Measurements from ENCODE around the gene TCL1B. TPM values are rescaled to one million over a fixed set of nuclear protein-coding genes. Genes with fewer than 3 reads are reported as not detected.

The TCL1B gene
- total and polyA plus RNA-seq, 5 donors from 2014 or later, result not detected

DNA sequence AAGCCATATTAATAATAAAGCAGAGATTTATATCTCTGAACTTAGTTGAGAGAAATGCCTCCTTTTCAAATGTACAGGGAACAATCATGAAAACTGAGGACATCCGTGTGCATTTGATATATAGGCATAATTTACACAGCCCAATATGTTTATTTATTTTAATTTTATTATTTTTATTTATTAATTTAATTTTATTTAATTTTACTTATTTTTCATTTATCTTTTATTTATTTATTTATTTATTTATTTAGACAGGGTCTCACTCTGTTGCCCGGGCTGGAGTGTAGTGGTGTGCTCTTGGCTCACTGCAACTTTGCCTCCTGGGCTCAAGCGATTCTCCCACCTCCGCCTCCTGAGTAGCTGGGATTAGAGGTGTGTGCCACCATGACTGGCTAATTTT is 19.3 kb downstream of the TCL1B start:
- H3K27ac ChIP-seq (ENCODE audit: insufficient read depth, low read length, poor library complexity, severe bottlenecking), result no peak overlapping the region
- H3K4me3 ChIP-seq (ENCODE audit: low read depth, low read length), result no peak overlapping the region
- H3K27me3 Mint-ChIP-seq, result peaks cover 30% of the 10 kb centered on the region
- ATAC-seq (ENCODE audit: low read depth in 2 of 2) (no peak), DNase-seq (no peak)
- no peaks in the 10 kb centered on the region for H3K4me1 Mint-ChIP-seq
- no peaks in the 10 kb centered on the region for H3K9me3 ChIP-seq (ENCODE audit: control insufficient read depth in 2 of 2, low read length in 2 of 2)
- H3K27ac Mint-ChIP-seq, result no peak overlapping the region
- H3K36me3 ChIP-seq (ENCODE audit: control insufficient read depth, insufficient read depth, low read length), result no peaks in the 10 kb centered on the region
- peaks cover 0 to 2% (median 0%) of the 10 kb centered on the region in 7 donors for H3K9me3 Mint-ChIP-seq
- H3K27me3 ChIP-seq (ENCODE audit: control insufficient read depth, insufficient read depth, low read length), result peaks cover 2% of the 10 kb centered on the region
- no peaks in the 10 kb centered on the region for H3K4me1 ChIP-seq (ENCODE audit: control insufficient read depth, insufficient read depth, low read length, poor library complexity, severe bottlenecking)
- H3K36me3 Mint-ChIP-seq, result no peaks in the 10 kb centered on the region
- H3K4me3 Mint-ChIP-seq, result no peak overlapping the region

DNA sequence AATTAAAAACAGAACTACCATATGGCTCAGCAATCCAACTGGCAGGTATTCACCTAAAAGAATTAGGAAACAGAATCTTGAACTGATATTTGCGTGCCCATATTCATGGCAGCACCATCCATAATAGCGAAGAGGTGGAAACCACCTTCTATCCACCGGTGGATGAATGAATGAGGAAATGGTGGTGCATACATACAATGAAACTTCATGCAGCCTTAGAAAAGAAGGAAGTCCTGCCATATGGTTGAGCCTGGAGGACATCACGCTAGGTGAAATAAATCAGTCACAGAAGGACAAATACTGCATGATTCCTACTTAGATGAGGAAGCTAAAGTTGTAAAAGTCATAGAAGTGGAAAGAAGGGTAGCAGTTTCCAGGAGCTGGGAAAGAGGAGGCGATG is 21.1 kb downstream of the TCL1B start:
- H3K4me3 ChIP-seq (ENCODE audit: low read depth, low read length), result no peak overlapping the region
- Mint-ChIP-seq H3K9me3 (peaks cover 0 to under 1% (median 0%) of the 10 kb centered on the region in 7 donors), H3K27me3 (peaks cover 27% of the 10 kb centered on the region), H3K27ac (no peak overlapping the region), H3K4me3 (no peak overlapping the region), H3K36me3 (no peaks in the 10 kb centered on the region), H3K4me1 (no peaks in the 10 kb centered on the region)
- DNase-seq (no peak), ATAC-seq (ENCODE audit: low read depth in 2 of 2) (no peak)
- no peaks in the 10 kb centered on the region for H3K36me3 ChIP-seq (ENCODE audit: control insufficient read depth, insufficient read depth, low read length)
- no peaks in the 10 kb centered on the region for H3K9me3 ChIP-seq (ENCODE audit: control insufficient read depth in 2 of 2, low read length in 2 of 2)
- peaks cover 2% of the 10 kb centered on the region for H3K27me3 ChIP-seq (ENCODE audit: control insufficient read depth, insufficient read depth, low read length)
- H3K4me1 ChIP-seq (ENCODE audit: control insufficient read depth, insufficient read depth, low read length, poor library complexity, severe bottlenecking), result no peaks in the 10 kb centered on the region
- H3K27ac ChIP-seq (ENCODE audit: insufficient read depth, low read length, poor library complexity, severe bottlenecking), result no peak overlapping the region

DNA sequence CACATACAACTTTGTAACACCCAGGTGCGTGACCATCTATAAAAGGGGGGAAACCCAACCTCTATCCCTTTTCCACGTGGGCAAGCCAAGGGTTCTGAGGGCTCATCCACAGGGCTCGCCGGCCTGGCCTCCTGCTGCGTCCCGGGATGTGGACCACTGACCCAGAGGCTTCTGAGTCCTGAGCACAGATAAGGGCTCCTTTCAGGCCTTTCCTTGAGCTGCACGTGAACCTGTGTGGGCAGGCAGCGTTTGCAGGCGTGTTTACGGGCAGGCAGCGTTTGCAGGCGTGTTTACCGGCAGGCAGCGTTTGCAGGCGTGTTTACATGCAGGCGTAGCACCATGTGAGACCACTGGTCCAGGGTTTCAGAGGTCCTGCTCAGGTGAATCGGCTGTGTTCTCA is 23.9 kb downstream of the TCL1B start:
- Histone ChIP-seq H3K4me1 (ENCODE audit: control insufficient read depth, insufficient read depth, low read length, poor library complexity, severe bottlenecking) (no peaks in the 10 kb centered on the region), H3K9me3 (ENCODE audit: control insufficient read depth in 2 of 2, low read length in 2 of 2) (no peaks in the 10 kb centered on the region), H3K27ac (ENCODE audit: insufficient read depth, low read length, poor library complexity, severe bottlenecking) (no peak overlapping the region), H3K27me3 (ENCODE audit: control insufficient read depth, insufficient read depth, low read length) (peaks cover under 1% of the 10 kb centered on the region), H3K36me3 (ENCODE audit: control insufficient read depth, insufficient read depth, low read length) (no peaks in the 10 kb centered on the region), H3K4me3 (ENCODE audit: low read depth, low read length) (no peak overlapping the region)
- Mint-ChIP-seq H3K4me3 (no peak overlapping the region), H3K4me1 (no peaks in the 10 kb centered on the region), H3K9me3 (no peaks in the 10 kb centered on the region), H3K27me3 (peaks cover 18% of the 10 kb centered on the region), H3K36me3 (no peaks in the 10 kb centered on the region), H3K27ac (no peak overlapping the region)
- no peak for DNase-seq
- ATAC-seq (ENCODE audit: low read depth in 2 of 2), result no peak

DNA sequence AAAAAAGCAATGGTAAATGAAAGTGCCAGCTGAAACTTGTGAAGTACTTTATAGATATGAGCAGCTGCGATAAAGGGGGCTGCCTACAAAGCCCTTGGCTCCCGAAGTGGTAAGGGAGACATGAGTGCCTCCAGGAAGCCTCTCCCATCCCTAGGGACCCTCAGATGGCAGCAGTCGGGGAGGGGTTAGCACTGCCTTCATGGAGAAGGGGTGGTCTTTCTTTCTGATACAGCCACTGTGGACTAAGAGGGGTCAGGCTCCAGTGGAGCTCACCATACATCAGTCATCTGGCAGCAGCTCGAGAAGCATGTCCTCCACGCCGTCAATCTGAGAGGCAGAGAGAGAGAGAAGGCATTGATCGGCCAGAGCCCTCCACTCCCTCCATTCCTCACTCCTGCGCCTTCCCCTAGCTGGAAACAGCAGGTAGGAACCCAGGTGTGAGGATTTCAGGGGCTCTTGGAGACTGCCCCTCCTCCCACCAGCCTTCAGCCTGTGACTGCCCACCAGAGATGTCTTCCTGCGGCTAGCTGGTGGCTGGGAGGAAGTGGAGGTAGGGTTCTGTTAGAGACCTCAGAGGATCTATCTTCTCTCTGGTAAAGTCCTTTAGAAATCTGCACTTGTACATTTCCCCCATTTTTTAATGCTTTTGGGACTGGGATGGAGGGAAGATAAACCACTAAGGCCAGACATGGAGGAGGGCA is 25.4 kb downstream of the TCL1B start:
- DNase-seq, result no peak
- no peak overlapping the region for H3K27ac ChIP-seq (ENCODE audit: insufficient read depth, low read length, poor library complexity, severe bottlenecking)
- Mint-ChIP-seq H3K9me3 (no peaks in the 10 kb centered on the region), H3K4me1 (no peaks in the 10 kb centered on the region), H3K4me3 (no peak overlapping the region), H3K36me3 (no peaks in the 10 kb centered on the region), H3K27ac (no peak overlapping the region), H3K27me3 (peaks cover 19% of the 10 kb centered on the region)
- H3K27me3 ChIP-seq (ENCODE audit: control insufficient read depth, insufficient read depth, low read length), result no peaks in the 10 kb centered on the region
- H3K4me3 ChIP-seq (ENCODE audit: low read depth, low read length), result no peak overlapping the region
- no peaks in the 10 kb centered on the region for H3K4me1 ChIP-seq (ENCODE audit: control insufficient read depth, insufficient read depth, low read length, poor library complexity, severe bottlenecking)
- no peak for ATAC-seq (ENCODE audit: low read depth in 2 of 2)
- H3K9me3 ChIP-seq (ENCODE audit: control insufficient read depth in 2 of 2, low read length in 2 of 2), result no peaks in the 10 kb centered on the region
- H3K36me3 ChIP-seq (ENCODE audit: control insufficient read depth, insufficient read depth, low read length), result no peaks in the 10 kb centered on the region

DNA sequence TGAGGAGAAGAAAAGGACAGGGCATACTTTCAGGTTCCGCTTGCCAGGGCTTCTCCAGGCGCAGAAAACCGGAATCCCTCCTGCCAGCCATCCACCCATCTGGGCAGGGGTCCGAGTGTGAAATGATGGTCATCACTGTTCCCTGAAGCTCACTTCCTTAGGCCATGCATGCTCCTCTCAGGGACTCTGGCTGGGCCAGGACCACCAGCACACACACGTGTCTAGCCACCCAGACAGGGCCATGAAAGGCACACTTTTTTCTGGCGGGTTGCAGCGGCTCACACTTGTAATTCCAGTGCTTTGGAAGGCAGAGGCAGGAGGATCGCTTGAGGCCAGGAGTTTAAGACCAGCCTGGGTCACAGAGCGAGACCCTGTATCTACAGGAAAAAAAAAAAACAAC is 26.2 kb downstream of the TCL1B start:
- Mint-ChIP-seq H3K9me3 (peaks cover 0 to 2% (median 0%) of the 10 kb centered on the region in 7 donors), H3K36me3 (no peaks in the 10 kb centered on the region), H3K27ac (no peak overlapping the region), H3K4me3 (no peak overlapping the region), H3K27me3 (peaks cover 19% of the 10 kb centered on the region), H3K4me1 (no peaks in the 10 kb centered on the region)
- Histone ChIP-seq H3K4me3 (ENCODE audit: low read depth, low read length) (no peak overlapping the region), H3K9me3 (ENCODE audit: control insufficient read depth in 2 of 2, low read length in 2 of 2) (no peaks in the 10 kb centered on the region), H3K27ac (ENCODE audit: insufficient read depth, low read length, poor library complexity, severe bottlenecking) (no peak overlapping the region), H3K36me3 (ENCODE audit: control insufficient read depth, insufficient read depth, low read length) (no peaks in the 10 kb centered on the region), H3K4me1 (ENCODE audit: control insufficient read depth, insufficient read depth, low read length, poor library complexity, severe bottlenecking) (no peaks in the 10 kb centered on the region), H3K27me3 (ENCODE audit: control insufficient read depth, insufficient read depth, low read length) (peaks cover 2% of the 10 kb centered on the region)
- no peak for DNase-seq
- no peak for ATAC-seq (ENCODE audit: low read depth in 2 of 2)

DNA sequence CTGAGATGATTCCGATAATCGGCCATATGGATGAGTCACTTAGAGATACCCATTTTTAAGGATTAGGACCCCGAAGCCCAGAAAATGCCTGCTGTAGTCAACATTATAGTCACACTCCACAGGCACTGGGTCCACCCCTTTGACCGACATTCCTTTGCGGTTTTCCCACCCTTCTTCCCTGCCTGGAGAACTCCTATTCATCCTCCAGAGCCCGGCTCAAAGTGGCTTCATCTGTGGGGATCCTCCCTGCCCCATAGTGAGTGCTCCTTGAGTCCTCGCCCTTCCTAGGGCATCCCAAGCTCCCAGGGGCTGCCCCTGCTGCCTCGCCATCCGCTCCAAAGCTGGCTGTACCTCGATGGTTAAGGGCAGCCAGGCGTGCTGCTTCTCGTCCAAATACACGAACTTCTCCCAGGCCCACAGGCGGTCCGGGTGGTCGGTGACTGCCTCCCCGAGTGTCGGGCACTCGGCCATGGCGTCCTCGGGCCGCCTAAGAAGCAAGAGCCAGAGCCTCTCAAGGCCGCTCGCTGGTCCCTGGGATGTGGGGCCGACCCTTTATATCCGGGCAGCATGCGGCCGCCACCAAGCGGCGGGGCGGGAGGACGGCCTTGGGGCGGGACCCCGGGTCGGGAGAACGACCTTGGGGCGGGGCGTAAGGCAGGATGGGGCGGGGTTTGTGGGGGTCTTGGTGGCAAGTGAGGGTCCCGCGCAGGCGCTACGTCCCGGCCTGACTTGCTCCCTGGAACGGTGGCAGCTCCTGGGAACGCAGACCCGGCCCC is 27.6 kb downstream of the TCL1B start, which contains the start of gene TCL1A:
TCL1A (minus strand) TSS at position 530 of the 776 bp plus-strand sequence; CDS start at position 471, 59 bp downstream.
- H3K9me3 ChIP-seq (ENCODE audit: control insufficient read depth in 2 of 2, low read length in 2 of 2), result no peaks in the 10 kb centered on the region
- no peaks in the 10 kb centered on the region for H3K36me3 Mint-ChIP-seq
- H3K27ac Mint-ChIP-seq, result peak within 1 kb of the TSS in 1 of 3 donors; percentile 26
- H3K27ac ChIP-seq (ENCODE audit: insufficient read depth, low read length, poor library complexity, severe bottlenecking), result no peak within 1 kb of the TSS
- DNase-seq (no peak), ATAC-seq (ENCODE audit: low read depth in 2 of 2) (no peak)
- H3K4me1 Mint-ChIP-seq, result no peaks in the 10 kb centered on the region
- no peaks in the 10 kb centered on the region for H3K36me3 ChIP-seq (ENCODE audit: control insufficient read depth, insufficient read depth, low read length)
- peaks cover 2% of the 10 kb centered on the region for H3K27me3 ChIP-seq (ENCODE audit: control insufficient read depth, insufficient read depth, low read length)
- H3K9me3 Mint-ChIP-seq, result peaks cover 0 to 2% (median 0%) of the 10 kb centered on the region in 7 donors
- no peak within 1 kb of the TSS for H3K4me3 Mint-ChIP-seq
- no peak within 1 kb of the TSS for H3K4me3 ChIP-seq (ENCODE audit: low read depth, low read length)
- H3K4me1 ChIP-seq (ENCODE audit: control insufficient read depth, insufficient read depth, low read length, poor library complexity, severe bottlenecking), result no peaks in the 10 kb centered on the region
- peaks cover 15% of the 10 kb centered on the region for H3K27me3 Mint-ChIP-seq

DNA sequence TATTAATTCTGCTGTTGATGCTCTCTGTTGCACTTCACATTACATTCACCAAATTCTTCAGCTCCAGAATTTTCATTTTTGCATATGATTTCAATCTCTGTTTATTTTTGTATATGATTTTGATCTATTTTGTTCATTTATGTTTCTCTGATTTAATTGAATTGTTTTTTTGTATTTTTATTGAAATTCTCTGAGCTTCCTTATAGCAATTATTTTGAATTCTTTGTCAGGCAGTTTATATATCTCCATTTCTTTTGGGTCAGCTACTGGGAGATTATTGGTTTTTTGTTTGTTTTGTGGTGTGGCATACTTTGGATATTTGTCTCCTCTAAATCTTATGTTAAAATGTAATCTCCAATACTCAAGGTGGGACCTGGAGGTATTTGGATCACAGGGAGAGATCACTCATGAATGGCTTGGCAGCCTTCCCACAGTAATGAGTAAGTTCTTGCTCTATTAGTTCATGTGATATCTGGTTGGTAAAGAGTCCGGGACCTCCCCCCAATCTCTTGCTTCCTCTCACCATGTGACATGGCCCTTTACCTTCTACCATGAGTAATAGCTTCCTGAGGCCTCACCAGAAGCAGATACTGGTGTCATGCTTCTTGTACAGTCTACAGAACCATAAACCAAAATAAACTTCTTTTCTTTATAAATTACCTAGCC is 36.4 kb downstream of the TCL1B start:
- no peaks in the 10 kb centered on the region for H3K4me1 ChIP-seq (ENCODE audit: control insufficient read depth, insufficient read depth, low read length, poor library complexity, severe bottlenecking)
- ATAC-seq (ENCODE audit: low read depth in 2 of 2) (no peak), DNase-seq (no peak)
- no peaks in the 10 kb centered on the region for H3K36me3 ChIP-seq (ENCODE audit: control insufficient read depth, insufficient read depth, low read length)
- Mint-ChIP-seq H3K4me3 (no peak overlapping the region), H3K27me3 (peaks cover 23% of the 10 kb centered on the region), H3K4me1 (no peaks in the 10 kb centered on the region), H3K9me3 (peaks cover 0 to 11% (median 5%) of the 10 kb centered on the region in 7 donors), H3K36me3 (no peaks in the 10 kb centered on the region), H3K27ac (no peak overlapping the region)
- peaks cover 2% of the 10 kb centered on the region for H3K27me3 ChIP-seq (ENCODE audit: control insufficient read depth, insufficient read depth, low read length)
- no peak overlapping the region for H3K27ac ChIP-seq (ENCODE audit: insufficient read depth, low read length, poor library complexity, severe bottlenecking)
- peaks cover 0 to 6% of the 10 kb centered on the region in 2 experiments for H3K9me3 ChIP-seq (ENCODE audit: control insufficient read depth in 2 of 2, low read length in 2 of 2)
- no peak overlapping the region for H3K4me3 ChIP-seq (ENCODE audit: low read depth, low read length)
